Osteocyte (in vitro differentiated cells): ENCODE data around the gene SERPING1. TPM values are rescaled to one million over a fixed set of nuclear protein-coding genes. Genes with fewer than 3 reads are reported as not detected.

Experiments used
- DNase-seq: peaks from one replicate; pipeline ENCODE4 v3.0.0; 2021; ENCODE audit warnings: mixed read lengths; ENCODE audit not compliant: unreplicated experiment; ENCODE audit errors: extremely low spot score
- H3K27ac Mint-ChIP-seq: one replicate; pipeline ENCODE4 v1.8.0; 2021; ENCODE audit warnings: mild to moderate bottlenecking, mixed read lengths; ENCODE audit not compliant: unreplicated experiment
- H3K27me3 Mint-ChIP-seq: one replicate; pipeline ENCODE4 v1.8.0; 2021; ENCODE audit warnings: mixed read lengths; ENCODE audit not compliant: unreplicated experiment
- H3K36me3 Mint-ChIP-seq: one replicate; pipeline ENCODE4 v1.8.0; 2021; ENCODE audit warnings: mixed read lengths; ENCODE audit not compliant: unreplicated experiment
- H3K4me1 Mint-ChIP-seq: one replicate; pipeline ENCODE4 v1.8.0; 2021; ENCODE audit warnings: mixed read lengths; ENCODE audit not compliant: unreplicated experiment
- H3K4me3 Mint-ChIP-seq: one replicate; pipeline ENCODE4 v1.8.0; 2021; ENCODE audit warnings: mild to moderate bottlenecking, moderate library complexity, mixed read lengths; ENCODE audit not compliant: unreplicated experiment
- H3K9me3 Mint-ChIP-seq: one replicate; pipeline ENCODE4 v1.8.0; 2021; ENCODE audit warnings: mixed read lengths; ENCODE audit not compliant: unreplicated experiment
- CTCF ChIP-seq: fragments of 200-600 bp; sonication (generic); IDR thresholded peaks from 2 replicates; pipeline ENCODE4 v1.5.0; 2021; ENCODE audit warnings: antibody characterized with exemption, mild to moderate bottlenecking, moderate library complexity
- total RNA-seq: library from RNA; stranded (reverse); gene quantifications from 2 replicates; pipeline ENCODE4 v1.2.1, GENCODE V29; 2021

SERPING1 gene
- total RNA-seq, 1 donor from 2014 or later = 21.9 TPM

- Mint-ChIP-seq H3K27ac (peak overlapping the region; percentile 34), H3K4me3 (peak overlapping the region; percentile 65), H3K9me3 (no peaks in the 10 kb centered on the region), H3K27me3 (peaks cover 44% of the 10 kb centered on the region), H3K4me1 (peaks cover 14% of the 10 kb centered on the region), H3K36me3 (no peaks in the 10 kb centered on the region)
- no peak for DNase-seq
- no peak for TF ChIP-seq CTCF
These were observed 688 bp downstream of the SERPING1 start for GRCh38 chr11:57597916-57598830.

GRCh38 chr11:57598831-57599155 lies 1.3 kb downstream of the SERPING1 start:
- H3K4me1 Mint-ChIP-seq = peaks cover 14% of the 10 kb centered on the region
- no peak for TF ChIP-seq CTCF
- peak overlapping the region; percentile 65 for H3K4me3 Mint-ChIP-seq
- H3K27ac Mint-ChIP-seq = no peak overlapping the region
- DNase-seq = no peak
- no peaks in the 10 kb centered on the region for H3K9me3 Mint-ChIP-seq
- H3K27me3 Mint-ChIP-seq = peaks cover 38% of the 10 kb centered on the region
- H3K36me3 Mint-ChIP-seq = no peaks in the 10 kb centered on the region

GRCh38 chr11:57599381-57599780 lies 1.9 kb downstream of the SERPING1 start:
- H3K9me3 Mint-ChIP-seq = no peaks in the 10 kb centered on the region
- H3K27ac Mint-ChIP-seq = no peak overlapping the region
- peaks cover 15% of the 10 kb centered on the region for H3K4me1 Mint-ChIP-seq
- peaks cover 32% of the 10 kb centered on the region for H3K27me3 Mint-ChIP-seq
- no peak for DNase-seq
- H3K36me3 Mint-ChIP-seq = no peaks in the 10 kb centered on the region
- no peak overlapping the region for H3K4me3 Mint-ChIP-seq
- TF ChIP-seq CTCF = no peak

GRCh38 chr11:57601297-57601696 lies 3.8 kb downstream of the SERPING1 start:
- Mint-ChIP-seq H3K9me3 (no peaks in the 10 kb centered on the region), H3K4me3 (no peak overlapping the region), H3K27me3 (peaks cover 27% of the 10 kb centered on the region), H3K4me1 (peaks cover 19% of the 10 kb centered on the region), H3K27ac (no peak overlapping the region), H3K36me3 (no peaks in the 10 kb centered on the region)
- no peak for TF ChIP-seq CTCF
- no peak for DNase-seq

- no peak for DNase-seq
- Mint-ChIP-seq H3K27ac (no peak overlapping the region), H3K4me3 (no peak overlapping the region), H3K9me3 (no peaks in the 10 kb centered on the region), H3K4me1 (peaks cover 5% of the 10 kb centered on the region), H3K27me3 (peaks cover 36% of the 10 kb centered on the region), H3K36me3 (no peaks in the 10 kb centered on the region)
- TF ChIP-seq CTCF = no peak
These were observed 7.0 kb downstream of the SERPING1 start for GRCh38 chr11:57604296-57605027.
